Measurements from ENCODE around the gene C11orf42.
A peak's percentile ranks its signal among the peaks of the same experiment; 100 is the strongest.

C11orf42 gene

GRCh38 chr11:6202041-6202440 is 3.3 kb upstream of the C11orf42 start:
- Histone ChIP-seq H3K4me2 (ENCODE audit: low read length) (no peak overlapping the region), H3K27me3 (ENCODE audit: control insufficient read depth, insufficient read depth, low read length) (no peaks in the 10 kb centered on the region), H3K4me1 (ENCODE audit: control insufficient read depth, insufficient read depth, low read length) (no peaks in the 10 kb centered on the region), H3K9me3 (replicated peaks; ENCODE audit: low read length) (no peaks in the 10 kb centered on the region), H3K9ac (ENCODE audit: low read depth, low read length) (no peak overlapping the region), H3K4me3 (ENCODE audit: low read length) (no peak overlapping the region), H3K36me3 (ENCODE audit: insufficient read depth, low read length) (peaks cover 14% of the 10 kb centered on the region)

- Histone ChIP-seq H3K36me3 (ENCODE audit: insufficient read depth, low read length) (peaks cover 18% of the 10 kb centered on the region), H3K4me1 (ENCODE audit: control insufficient read depth, insufficient read depth, low read length) (no peaks in the 10 kb centered on the region), H3K4me3 (ENCODE audit: low read length) (no peak overlapping the region), H3K9me3 (replicated peaks; ENCODE audit: low read length) (no peaks in the 10 kb centered on the region), H3K4me2 (ENCODE audit: low read length) (no peak overlapping the region), H3K9ac (ENCODE audit: low read depth, low read length) (no peak overlapping the region), H3K27me3 (ENCODE audit: control insufficient read depth, insufficient read depth, low read length) (no peaks in the 10 kb centered on the region)
Measured at GRCh38 chr11:6203327-6203726, 2.0 kb upstream of the C11orf42 start.

- Histone ChIP-seq H3K9ac (ENCODE audit: low read depth, low read length) (no peak overlapping the region), H3K27me3 (ENCODE audit: control insufficient read depth, insufficient read depth, low read length) (no peaks in the 10 kb centered on the region), H3K4me2 (ENCODE audit: low read length) (no peak overlapping the region), H3K36me3 (ENCODE audit: insufficient read depth, low read length) (peaks cover 18% of the 10 kb centered on the region), H3K9me3 (replicated peaks; ENCODE audit: low read length) (no peaks in the 10 kb centered on the region), H3K4me1 (ENCODE audit: control insufficient read depth, insufficient read depth, low read length) (no peaks in the 10 kb centered on the region), H3K4me3 (ENCODE audit: low read length) (no peak overlapping the region)
Measured at GRCh38 chr11:6204706-6205105, 651 bp upstream of the C11orf42 start.

GRCh38 chr11:6206456-6207180 is 1.3 kb downstream of the C11orf42 start:
- H3K4me2 ChIP-seq (ENCODE audit: low read length) = no peak overlapping the region
- no peaks in the 10 kb centered on the region for H3K27me3 ChIP-seq (ENCODE audit: control insufficient read depth, insufficient read depth, low read length)
- H3K4me1 ChIP-seq (ENCODE audit: control insufficient read depth, insufficient read depth, low read length) = no peaks in the 10 kb centered on the region
- no peak overlapping the region for H3K4me3 ChIP-seq (ENCODE audit: low read length)
- no peak overlapping the region for H3K9ac ChIP-seq (ENCODE audit: low read depth, low read length)
- H3K36me3 ChIP-seq (ENCODE audit: insufficient read depth, low read length) = peaks cover 30% of the 10 kb centered on the region
- H3K9me3 ChIP-seq (replicated peaks; ENCODE audit: low read length) = no peaks in the 10 kb centered on the region

- Histone ChIP-seq H3K36me3 (ENCODE audit: insufficient read depth, low read length) (peaks cover 43% of the 10 kb centered on the region), H3K9ac (ENCODE audit: low read depth, low read length) (no peak overlapping the region), H3K9me3 (replicated peaks; ENCODE audit: low read length) (no peaks in the 10 kb centered on the region), H3K4me3 (ENCODE audit: low read length) (no peak overlapping the region), H3K4me1 (ENCODE audit: control insufficient read depth, insufficient read depth, low read length) (no peaks in the 10 kb centered on the region), H3K4me2 (ENCODE audit: low read length) (no peak overlapping the region), H3K27me3 (ENCODE audit: control insufficient read depth, insufficient read depth, low read length) (no peaks in the 10 kb centered on the region)
Measured at GRCh38 chr11:6209801-6210200, 4.4 kb downstream of the C11orf42 start.

GRCh38 chr11:6210274-6210955 is 5.1 kb downstream of the C11orf42 start:
- H3K9me3 ChIP-seq (replicated peaks; ENCODE audit: low read length) = no peaks in the 10 kb centered on the region
- H3K36me3 ChIP-seq (ENCODE audit: insufficient read depth, low read length) = peaks cover 42% of the 10 kb centered on the region
- no peak overlapping the region for H3K9ac ChIP-seq (ENCODE audit: low read depth, low read length)
- no peak overlapping the region for H3K4me2 ChIP-seq (ENCODE audit: low read length)
- no peaks in the 10 kb centered on the region for H3K27me3 ChIP-seq (ENCODE audit: control insufficient read depth, insufficient read depth, low read length)
- H3K4me1 ChIP-seq (ENCODE audit: control insufficient read depth, insufficient read depth, low read length) = no peaks in the 10 kb centered on the region
- H3K4me3 ChIP-seq (ENCODE audit: low read length) = no peak overlapping the region

GRCh38 chr11:6214530-6214929 is 9.2 kb downstream of the C11orf42 start:
- Histone ChIP-seq H3K4me2 (ENCODE audit: low read length) (no peak overlapping the region), H3K36me3 (ENCODE audit: insufficient read depth, low read length) (peaks cover 47% of the 10 kb centered on the region), H3K9me3 (replicated peaks; ENCODE audit: low read length) (no peaks in the 10 kb centered on the region), H3K4me3 (ENCODE audit: low read length) (no peak overlapping the region), H3K27me3 (ENCODE audit: control insufficient read depth, insufficient read depth, low read length) (no peaks in the 10 kb centered on the region), H3K4me1 (ENCODE audit: control insufficient read depth, insufficient read depth, low read length) (peaks cover 6% of the 10 kb centered on the region), H3K9ac (ENCODE audit: low read depth, low read length) (no peak overlapping the region)

- Histone ChIP-seq H3K36me3 (ENCODE audit: insufficient read depth, low read length) (peaks cover 41% of the 10 kb centered on the region), H3K4me2 (ENCODE audit: low read length) (no peak overlapping the region), H3K4me3 (ENCODE audit: low read length) (no peak overlapping the region), H3K9me3 (replicated peaks; ENCODE audit: low read length) (no peaks in the 10 kb centered on the region), H3K4me1 (ENCODE audit: control insufficient read depth, insufficient read depth, low read length) (peaks cover 10% of the 10 kb centered on the region), H3K9ac (ENCODE audit: low read depth, low read length) (no peak overlapping the region), H3K27me3 (ENCODE audit: control insufficient read depth, insufficient read depth, low read length) (no peaks in the 10 kb centered on the region)
Measured at GRCh38 chr11:6216501-6216900, 11.1 kb downstream of the C11orf42 start.

GRCh38 chr11:6217722-6218121 is 12.4 kb downstream of the C11orf42 start:
- H3K4me1 ChIP-seq (ENCODE audit: control insufficient read depth, insufficient read depth, low read length) = peaks cover 10% of the 10 kb centered on the region
- H3K9ac ChIP-seq (ENCODE audit: low read depth, low read length) = no peak overlapping the region
- no peak overlapping the region for H3K4me3 ChIP-seq (ENCODE audit: low read length)
- H3K36me3 ChIP-seq (ENCODE audit: insufficient read depth, low read length) = peaks cover 49% of the 10 kb centered on the region
- no peaks in the 10 kb centered on the region for H3K27me3 ChIP-seq (ENCODE audit: control insufficient read depth, insufficient read depth, low read length)
- no peak overlapping the region for H3K4me2 ChIP-seq (ENCODE audit: low read length)
- H3K9me3 ChIP-seq (replicated peaks; ENCODE audit: low read length) = no peaks in the 10 kb centered on the region

GRCh38 chr11:6219359-6219758 is 14.0 kb downstream of the C11orf42 start:
- H3K9me3 ChIP-seq (replicated peaks; ENCODE audit: low read length) = no peaks in the 10 kb centered on the region
- H3K4me3 ChIP-seq (ENCODE audit: low read length) = no peak overlapping the region
- H3K4me1 ChIP-seq (ENCODE audit: control insufficient read depth, insufficient read depth, low read length) = peaks cover 10% of the 10 kb centered on the region
- peak overlapping the region; percentile 52 for H3K4me2 ChIP-seq (ENCODE audit: low read length)
- no peak overlapping the region for H3K9ac ChIP-seq (ENCODE audit: low read depth, low read length)
- H3K36me3 ChIP-seq (ENCODE audit: insufficient read depth, low read length) = peaks cover 59% of the 10 kb centered on the region
- no peaks in the 10 kb centered on the region for H3K27me3 ChIP-seq (ENCODE audit: control insufficient read depth, insufficient read depth, low read length)

- Histone ChIP-seq H3K4me3 (ENCODE audit: low read length) (no peak overlapping the region), H3K9ac (ENCODE audit: low read depth, low read length) (no peak overlapping the region), H3K4me2 (ENCODE audit: low read length) (no peak overlapping the region), H3K36me3 (ENCODE audit: insufficient read depth, low read length) (peaks cover 33% of the 10 kb centered on the region), H3K9me3 (replicated peaks; ENCODE audit: low read length) (no peaks in the 10 kb centered on the region), H3K27me3 (ENCODE audit: control insufficient read depth, insufficient read depth, low read length) (no peaks in the 10 kb centered on the region), H3K4me1 (ENCODE audit: control insufficient read depth, insufficient read depth, low read length) (peaks cover 9% of the 10 kb centered on the region)
Measured at GRCh38 chr11:6223854-6224253, 18.5 kb downstream of the C11orf42 start.

GRCh38 chr11:6224421-6224820 is 19.1 kb downstream of the C11orf42 start:
- Histone ChIP-seq H3K27me3 (ENCODE audit: control insufficient read depth, insufficient read depth, low read length) (no peaks in the 10 kb centered on the region), H3K9ac (ENCODE audit: low read depth, low read length) (no peak overlapping the region), H3K36me3 (ENCODE audit: insufficient read depth, low read length) (peaks cover 33% of the 10 kb centered on the region), H3K4me1 (ENCODE audit: control insufficient read depth, insufficient read depth, low read length) (peaks cover 5% of the 10 kb centered on the region), H3K9me3 (replicated peaks; ENCODE audit: low read length) (no peaks in the 10 kb centered on the region), H3K4me3 (ENCODE audit: low read length) (no peak overlapping the region), H3K4me2 (ENCODE audit: low read length) (no peak overlapping the region)

Data from skeletal muscle satellite cell (primary cell).